RPMI8226 (cell line): ENCODE results near the gene ALDH16A1.
A peak's percentile ranks its signal among the peaks of the same experiment; 100 is the strongest.

Experiments used
- DNase-seq: peaks from one replicate; pipeline ENCODE4 v3.0.0-alpha.2; 2015

Gene ALDH16A1

GRCh38 chr19:49423985-49424303, 29.1 kb upstream of the ALDH16A1 start:
- no peak for DNase-seq

- no peak for DNase-seq
Observed at GRCh38 chr19:49425178-49425577, 27.8 kb upstream of the ALDH16A1 start, which contains the start of gene GFY. GFY (plus strand) TSS chr19:49425388; CDS start chr19:49426431, 1,043 bp downstream.

- DNase-seq: peak; percentile 42
Observed at GRCh38 chr19:49425922-49426592, 27.0 kb upstream of the ALDH16A1 start.

- DNase-seq: no peak
Observed at GRCh38 chr19:49427339-49427738, 25.7 kb upstream of the ALDH16A1 start.

- DNase-seq: peak; percentile 44
Observed at GRCh38 chr19:49427855-49428546, 25.0 kb upstream of the ALDH16A1 start.

GRCh38 chr19:49428547-49429451, 24.2 kb upstream of the ALDH16A1 start:
- no peak for DNase-seq

- DNase-seq: no peak
Observed at GRCh38 chr19:49430172-49430677, 22.8 kb upstream of the ALDH16A1 start.

- DNase-seq: peak; percentile 26
Observed at GRCh38 chr19:49430678-49431329, 22.2 kb upstream of the ALDH16A1 start.

GRCh38 chr19:49431330-49431749, 21.7 kb upstream of the ALDH16A1 start:
- DNase-seq: no peak

- DNase-seq: peak; percentile 30
Observed at GRCh38 chr19:49432141-49433073, 20.6 kb upstream of the ALDH16A1 start.

GRCh38 chr19:49433240-49433901, 19.7 kb upstream of the ALDH16A1 start:
- DNase-seq: no peak

GRCh38 chr19:49434907-49435583, 18.0 kb upstream of the ALDH16A1 start:
- no peak for DNase-seq

- no peak for DNase-seq
Observed at GRCh38 chr19:49435670-49436069, 17.4 kb upstream of the ALDH16A1 start.

GRCh38 chr19:49436381-49437017, 16.5 kb upstream of the ALDH16A1 start:
- peak; percentile 59 for DNase-seq

- no peak for DNase-seq
Observed at GRCh38 chr19:49437231-49437630, 15.8 kb upstream of the ALDH16A1 start.

GRCh38 chr19:49438261-49438660, 14.8 kb upstream of the ALDH16A1 start:
- DNase-seq: no peak

GRCh38 chr19:49439836-49440235, 13.2 kb upstream of the ALDH16A1 start:
- no peak for DNase-seq

- no peak for DNase-seq
Observed at GRCh38 chr19:49440439-49441209, 12.4 kb upstream of the ALDH16A1 start.
